Middle frontal gyrus (tissue), 1 donor: Measurements from ENCODE around the gene NT5DC1.

Experiments used
- DNase-seq: peaks from one replicate; pipeline ENCODE4 v3.0.0-alpha.2; 2015; ENCODE audit warnings: low spot score; ENCODE audit errors: extremely low spot score

Gene NT5DC1

GRCh38 chr6:116239256-116239655 lies 138.6 kb downstream of the NT5DC1 start:
- no peak for DNase-seq

DNA sequence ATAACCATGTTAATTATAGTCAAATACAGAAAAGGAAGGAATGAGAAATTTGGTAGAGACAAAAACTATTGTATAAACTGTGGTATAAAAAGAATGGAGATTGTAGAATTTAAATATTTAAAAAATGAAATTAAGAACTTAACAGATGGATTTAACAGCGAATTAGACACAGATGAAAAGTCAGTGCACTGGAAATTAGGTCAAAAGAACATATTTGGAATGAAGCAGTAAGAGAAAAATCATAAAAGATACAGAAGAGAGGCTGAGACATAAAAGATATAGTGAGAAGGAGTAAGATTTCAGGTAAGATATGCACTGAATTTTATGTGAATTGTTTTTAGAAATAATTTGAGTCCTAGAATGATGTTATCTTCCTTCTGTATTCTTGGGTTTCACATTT lies 139.2 kb downstream of the NT5DC1 start:
- DNase-seq: no peak

GRCh38 chr6:116244284-116244683 lies 143.6 kb downstream of the NT5DC1 start:
- no peak for DNase-seq

GRCh38 chr6:116246089-116246488 lies 145.4 kb downstream of the NT5DC1 start:
- DNase-seq: no peak

DNA sequence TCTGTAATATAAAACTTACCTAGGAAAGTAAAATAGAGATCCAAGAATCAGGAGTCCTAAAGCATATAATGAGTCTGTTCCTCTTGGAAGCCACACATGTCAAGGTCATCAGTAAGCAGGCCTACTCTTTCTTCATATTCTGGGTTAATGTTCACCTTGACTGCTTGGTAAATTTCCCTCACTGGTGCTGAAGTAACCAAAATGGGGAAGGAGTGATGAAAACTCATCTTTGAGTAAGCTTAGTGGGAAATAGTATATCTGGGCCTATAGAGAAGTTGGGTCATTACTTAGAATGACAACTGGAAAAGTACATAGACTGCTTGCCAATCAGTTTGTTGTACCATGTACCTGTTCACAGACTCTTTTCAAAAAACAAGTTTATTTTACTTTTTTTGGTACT lies 146.6 kb downstream of the NT5DC1 start:
- DNase-seq: no peak

- DNase-seq: no peak
Measured at GRCh38 chr6:116248577-116248976, 147.9 kb downstream of the NT5DC1 start.

DNA sequence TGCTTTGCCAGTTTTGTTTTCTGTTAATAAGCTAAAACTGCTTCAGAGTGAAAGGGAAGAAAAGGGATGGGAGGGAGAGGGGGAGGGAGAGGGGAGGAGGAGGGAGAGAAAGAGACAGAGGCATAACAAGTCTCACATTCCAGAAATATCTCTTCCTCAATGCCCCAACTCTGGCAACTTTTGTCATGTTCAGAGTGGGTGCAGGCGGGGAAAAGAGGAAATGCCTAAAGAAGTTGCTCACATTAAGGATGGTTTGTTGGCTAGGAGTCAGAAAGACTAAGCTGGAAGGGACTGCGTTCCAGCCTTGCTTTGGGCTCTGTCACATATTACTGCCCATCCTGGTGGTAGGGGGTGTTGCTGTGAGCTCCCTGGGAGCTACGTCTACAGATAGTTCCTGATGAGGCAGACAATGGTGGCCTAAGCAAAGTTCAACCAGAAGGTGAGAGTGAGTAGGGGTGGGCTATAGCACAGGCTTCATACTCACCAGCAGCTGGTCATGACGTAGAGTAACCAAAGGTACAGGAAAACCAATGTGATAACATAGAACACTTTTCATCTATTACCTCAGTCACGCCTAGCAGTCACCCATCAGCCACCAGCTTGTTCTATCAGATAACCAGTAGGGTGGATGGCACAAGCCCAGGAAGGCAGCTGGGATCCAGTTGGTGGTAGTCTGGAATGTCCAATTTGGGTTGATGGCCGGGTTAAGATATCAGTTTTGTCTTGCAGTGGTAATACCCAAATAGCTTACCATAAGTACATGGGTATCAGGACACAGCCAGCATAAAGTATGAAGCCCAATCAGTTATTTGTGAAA lies 151.1 kb downstream of the NT5DC1 start:
- DNase-seq: no peak

DNA sequence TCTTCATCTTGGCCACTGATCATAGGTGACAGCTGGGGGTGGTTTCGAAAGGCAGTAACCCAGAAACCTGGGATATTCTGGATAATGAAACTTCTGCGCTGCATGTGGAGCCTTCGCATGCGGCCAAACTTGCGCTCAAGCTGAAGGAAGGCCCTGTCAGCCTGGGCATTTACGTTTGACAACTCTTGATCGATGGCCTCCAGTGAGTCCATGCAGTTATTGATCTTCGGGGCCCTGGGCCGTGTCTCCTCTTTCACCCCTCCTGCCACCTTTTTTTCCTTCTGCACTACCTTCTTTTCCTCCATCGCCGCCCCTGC lies 152.5 kb downstream of the NT5DC1 start:
- DNase-seq: no peak

DNA sequence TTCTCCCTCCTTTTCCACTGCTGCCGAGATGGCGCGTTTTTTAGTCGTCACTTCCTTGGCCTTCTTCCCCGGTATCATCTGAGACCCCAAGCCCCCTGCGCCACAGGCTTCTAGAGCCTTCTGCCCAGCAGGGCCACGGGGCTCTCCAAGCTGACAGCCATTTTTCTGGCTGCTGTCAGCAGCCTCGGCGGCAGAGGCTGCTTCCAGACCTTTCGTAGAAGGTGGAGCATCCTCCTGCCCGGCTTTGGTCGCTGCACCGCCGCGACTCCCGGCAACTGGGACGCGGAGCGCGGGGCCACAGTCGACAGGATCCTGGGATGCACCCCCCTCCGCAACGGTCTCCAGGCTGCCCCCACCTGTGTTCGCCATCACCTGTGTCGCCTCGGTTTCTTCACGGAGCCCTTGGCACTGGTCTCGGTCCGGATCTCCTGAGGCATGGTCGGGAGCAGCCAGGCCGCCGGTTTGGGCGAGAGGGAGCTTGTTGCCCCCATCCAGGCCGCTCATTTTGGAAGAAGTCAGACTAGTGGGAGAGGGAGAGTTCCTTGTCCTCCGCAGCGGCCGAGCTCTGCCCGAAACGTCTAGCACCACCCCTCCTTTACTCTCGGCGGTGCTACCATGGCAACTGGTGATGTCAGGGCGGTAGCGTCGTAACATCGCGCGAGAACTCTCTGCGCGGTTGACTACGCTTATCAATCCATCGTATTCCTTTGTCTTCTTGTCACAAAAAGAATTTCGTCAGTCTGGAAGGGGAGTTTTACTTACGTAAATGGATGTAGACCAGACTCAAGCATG lies 153.0 kb downstream of the NT5DC1 start, which contains the start of gene TSPYL4:
TSS of gene TSPYL4 (minus strand) at position 571 of the 792 bp plus-strand sequence. CDS start at position 504, 67 bp downstream.
- peak; percentile 93 for DNase-seq

DNA sequence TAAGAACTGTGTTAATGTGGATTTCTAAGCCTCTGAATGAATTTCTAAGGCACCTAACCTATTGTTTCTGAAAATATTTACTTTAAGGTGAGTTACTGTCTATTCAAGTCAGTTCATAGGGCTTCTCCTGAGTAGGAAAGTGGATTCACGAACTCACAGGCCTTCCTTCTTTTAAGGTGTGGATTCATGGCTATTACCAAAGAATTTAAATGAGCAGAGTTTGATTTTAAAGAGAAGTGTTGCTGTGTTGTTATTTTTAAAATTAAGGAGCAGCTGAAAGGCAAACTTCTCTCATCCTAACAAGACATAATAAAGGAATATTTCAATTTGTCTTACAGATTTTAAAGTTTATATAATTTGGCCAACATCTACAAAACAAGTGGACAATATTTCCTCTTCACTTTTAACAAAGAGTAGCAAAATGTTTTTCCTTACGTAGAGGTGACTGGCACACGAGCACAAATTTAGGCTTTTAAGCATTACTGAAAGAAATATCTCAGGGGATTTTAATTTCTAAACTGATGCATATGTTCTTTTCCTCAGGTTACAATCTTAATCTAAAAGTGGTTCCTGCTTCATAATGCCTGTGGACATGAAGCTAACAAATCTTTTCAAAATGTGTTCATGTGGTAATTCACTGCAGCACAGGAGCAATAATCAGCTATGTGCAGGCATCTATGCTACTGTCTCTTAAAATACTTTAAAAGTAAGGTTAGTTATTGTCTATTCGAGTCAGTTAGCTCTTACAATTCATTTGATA lies 153.8 kb downstream of the NT5DC1 start:
- DNase-seq: no peak

DNA sequence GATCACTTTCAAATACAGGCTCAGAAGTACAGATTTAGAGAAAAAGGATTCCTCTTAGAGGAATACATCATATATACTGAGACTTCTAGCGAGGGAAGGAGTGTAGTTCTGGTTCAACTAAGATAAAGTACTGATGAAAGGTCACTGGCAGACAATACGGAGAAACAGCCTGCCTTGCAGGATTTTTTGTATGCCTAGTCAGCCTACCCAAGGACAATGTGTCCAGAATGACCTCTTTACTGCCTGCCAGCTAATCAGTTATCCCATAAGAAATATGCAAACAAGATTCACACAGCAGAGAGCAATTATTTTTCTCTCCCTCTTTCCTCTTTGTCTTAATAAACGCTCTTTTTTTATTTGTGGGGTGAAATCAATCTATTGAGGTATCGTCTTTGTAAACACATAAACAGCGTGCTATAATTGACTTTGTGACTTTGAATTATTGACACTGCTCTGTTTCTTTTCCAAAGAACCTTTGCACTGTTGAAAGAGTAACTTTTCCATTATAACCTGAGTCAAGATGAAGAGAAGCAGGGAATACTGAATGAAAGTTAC lies 154.7 kb downstream of the NT5DC1 start:
- no peak for DNase-seq

DNA sequence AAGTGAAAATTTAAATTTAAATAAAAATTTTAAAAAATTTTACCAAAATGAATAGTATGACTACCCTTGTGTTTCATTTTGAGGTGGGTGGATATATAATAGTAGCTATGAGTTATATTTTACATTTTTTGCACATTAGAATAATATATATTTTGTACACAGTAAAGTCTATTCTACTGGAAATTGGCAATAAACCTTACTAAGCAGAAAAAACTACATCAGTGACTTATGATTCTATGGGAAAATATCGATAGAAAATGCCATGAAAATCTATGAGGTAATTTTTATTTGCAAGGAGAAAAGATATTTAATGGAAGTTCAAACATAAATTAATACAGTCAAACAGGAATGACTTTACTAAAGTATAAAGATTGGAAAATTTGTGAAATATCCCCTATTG lies 156.0 kb downstream of the NT5DC1 start:
- no peak for DNase-seq

GRCh38 chr6:116258520-116258919 lies 157.9 kb downstream of the NT5DC1 start:
- DNase-seq: no peak

DNA sequence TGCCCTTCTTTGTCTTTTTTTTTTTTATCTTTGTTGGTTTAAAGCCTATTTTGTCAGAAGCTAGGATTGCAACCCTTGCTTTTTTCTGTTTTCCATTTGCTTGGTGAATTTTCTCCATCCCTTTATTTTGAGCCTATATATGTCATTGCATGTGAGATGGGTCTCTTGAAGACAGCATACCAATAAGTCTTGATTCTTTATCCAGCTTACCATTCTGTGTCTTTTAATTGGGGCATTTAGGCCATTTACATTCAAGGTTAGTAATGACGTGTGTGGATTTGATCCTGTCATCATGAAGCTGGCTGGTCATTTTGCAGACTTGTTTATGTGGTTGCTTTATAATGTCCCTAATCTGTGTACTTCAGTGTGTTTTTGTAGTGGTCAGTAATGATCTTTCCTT lies 162.7 kb downstream of the NT5DC1 start:
- no peak for DNase-seq

GRCh38 chr6:116265041-116265829 lies 164.6 kb downstream of the NT5DC1 start:
- no peak for DNase-seq

DNA sequence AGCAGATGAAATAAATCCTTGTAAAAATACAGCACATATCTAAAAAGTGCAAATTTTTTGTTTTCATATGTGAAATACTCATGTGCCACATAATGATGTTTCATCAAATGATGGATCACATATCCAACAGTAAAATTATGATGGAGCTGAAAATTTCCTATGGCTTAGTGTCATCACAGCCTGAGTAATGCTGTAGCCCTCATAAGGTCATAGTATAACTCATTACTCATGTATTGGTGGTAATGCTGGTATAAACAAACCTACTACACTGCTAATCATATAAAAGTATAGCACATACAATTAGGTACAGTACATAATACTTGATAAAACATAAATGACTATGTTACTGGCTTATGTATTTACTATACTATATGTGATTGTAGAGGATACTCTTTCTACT lies 166.2 kb downstream of the NT5DC1 start:
- DNase-seq: no peak

- DNase-seq: no peak
Measured at GRCh38 chr6:116267836-116268588, 167.4 kb downstream of the NT5DC1 start.

DNA sequence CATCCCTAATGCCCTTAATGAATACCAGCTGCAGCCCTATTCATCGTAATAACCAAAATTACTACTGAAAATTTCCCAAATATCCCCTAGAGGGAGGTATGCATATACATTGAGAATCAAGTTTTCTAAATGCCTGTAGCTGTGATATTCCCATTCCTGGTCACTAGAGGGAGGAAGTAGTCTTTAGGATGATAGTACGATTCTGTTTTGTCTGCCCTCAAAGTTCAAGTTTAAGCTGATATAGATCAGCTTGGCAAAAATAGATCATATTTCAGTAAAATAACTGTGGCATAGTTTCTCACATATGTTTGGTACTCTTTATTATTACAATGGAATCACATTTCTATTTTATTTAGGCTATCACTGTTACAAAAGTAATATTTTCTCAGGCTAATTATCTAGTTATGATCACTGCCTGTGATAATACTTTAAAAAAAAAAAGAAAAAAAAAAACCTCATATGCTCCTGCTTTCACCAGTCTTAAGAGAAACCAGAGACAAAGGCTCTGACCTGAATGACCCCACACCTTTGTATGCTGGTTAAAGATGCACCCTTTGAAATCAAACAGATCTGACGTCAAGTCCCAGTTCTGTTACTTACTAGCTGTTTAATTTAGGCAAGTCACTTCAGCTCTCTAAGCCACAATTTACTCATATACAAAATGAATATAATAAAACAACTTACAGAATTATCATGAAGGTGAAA lies 168.1 kb downstream of the NT5DC1 start:
- DNase-seq: no peak

- DNase-seq: no peak
Measured at GRCh38 chr6:116271149-116271708, 170.6 kb downstream of the NT5DC1 start.
